AG10803 (cell line): ENCODE data around the gene CELF6.

ENCODE experiments used
- DNase-seq: peaks from one replicate; pipeline ENCODE4 v3.0.0; 2010; ENCODE audit warnings: low read depth
- H3K4me3 ChIP-seq: 2 replicates; pipeline ENCODE4 v1.5.1; 2011; ENCODE audit warnings: mild to moderate bottlenecking, low read length, control low read depth
- TF ChIP-seq, protein P1 (sequence below): conservative IDR thresholded peaks from 2 replicates; pipeline ENCODE4 v1.5.1; 2011; ENCODE audit warnings: mild to moderate bottlenecking, low read length, control low read depth, inconsistent platforms

Gene CELF6

DNA sequence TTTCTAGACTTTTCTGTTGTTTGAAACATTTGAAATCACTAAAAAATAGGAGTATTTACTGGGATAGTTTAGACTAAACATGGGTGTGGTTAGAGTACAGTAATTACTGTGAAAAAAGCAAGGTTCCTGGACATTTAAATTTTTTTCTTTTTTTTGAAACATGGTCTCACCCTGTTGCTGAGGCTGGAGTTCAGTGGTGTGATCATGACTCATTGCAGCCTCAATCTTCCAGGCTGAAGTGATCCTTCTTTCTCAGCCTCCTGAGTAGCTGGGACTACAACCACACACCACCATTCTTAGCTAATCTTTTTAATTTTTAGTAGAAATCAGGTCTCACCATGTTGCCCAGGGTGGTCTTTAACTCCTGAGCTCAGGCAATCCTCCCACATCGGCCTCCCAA lies 20.4 kb upstream of the CELF6 start:
- TF ChIP-seq, protein P1, sequence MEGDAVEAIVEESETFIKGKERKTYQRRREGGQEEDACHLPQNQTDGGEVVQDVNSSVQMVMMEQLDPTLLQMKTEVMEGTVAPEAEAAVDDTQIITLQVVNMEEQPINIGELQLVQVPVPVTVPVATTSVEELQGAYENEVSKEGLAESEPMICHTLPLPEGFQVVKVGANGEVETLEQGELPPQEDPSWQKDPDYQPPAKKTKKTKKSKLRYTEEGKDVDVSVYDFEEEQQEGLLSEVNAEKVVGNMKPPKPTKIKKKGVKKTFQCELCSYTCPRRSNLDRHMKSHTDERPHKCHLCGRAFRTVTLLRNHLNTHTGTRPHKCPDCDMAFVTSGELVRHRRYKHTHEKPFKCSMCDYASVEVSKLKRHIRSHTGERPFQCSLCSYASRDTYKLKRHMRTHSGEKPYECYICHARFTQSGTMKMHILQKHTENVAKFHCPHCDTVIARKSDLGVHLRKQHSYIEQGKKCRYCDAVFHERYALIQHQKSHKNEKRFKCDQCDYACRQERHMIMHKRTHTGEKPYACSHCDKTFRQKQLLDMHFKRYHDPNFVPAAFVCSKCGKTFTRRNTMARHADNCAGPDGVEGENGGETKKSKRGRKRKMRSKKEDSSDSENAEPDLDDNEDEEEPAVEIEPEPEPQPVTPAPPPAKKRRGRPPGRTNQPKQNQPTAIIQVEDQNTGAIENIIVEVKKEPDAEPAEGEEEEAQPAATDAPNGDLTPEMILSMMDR, result no peak
- no peak overlapping the region for H3K4me3 ChIP-seq
- DNase-seq, result peak; percentile 37

GRCh38 chr15:72339777-72340177 lies 19.8 kb upstream of the CELF6 start:
- TF ChIP-seq, protein P1, result no peak
- H3K4me3 ChIP-seq, result no peak overlapping the region
- DNase-seq, result peak; percentile 97

GRCh38 chr15:72338617-72339321 lies 18.8 kb upstream of the CELF6 start:
- TF ChIP-seq, protein P1, result no peak
- H3K4me3 ChIP-seq, result no peak overlapping the region
- peak; percentile 97 for DNase-seq

DNA sequence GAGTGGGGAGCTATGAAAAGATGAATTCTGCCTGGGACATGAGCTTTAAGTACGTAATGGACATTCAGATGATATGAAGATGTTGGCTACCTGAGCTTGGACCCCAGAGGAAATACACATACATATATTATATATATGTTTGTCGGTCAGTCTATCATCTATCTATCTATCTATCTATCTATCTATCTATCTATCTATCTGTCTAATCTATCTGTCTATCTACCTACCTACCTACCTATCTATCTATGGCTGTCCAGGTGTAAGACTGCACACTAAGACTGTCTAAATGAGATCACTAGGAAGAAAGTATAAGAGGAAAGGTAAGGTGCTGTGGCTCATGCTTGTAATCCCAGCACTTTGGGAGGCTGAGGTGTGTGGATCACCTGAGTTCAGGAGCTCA lies 18.2 kb upstream of the CELF6 start:
- TF ChIP-seq, protein P1, result no peak
- DNase-seq, result no peak
- no peak overlapping the region for H3K4me3 ChIP-seq

- TF ChIP-seq, protein P1, result no peak
- no peak for DNase-seq
- H3K4me3 ChIP-seq, result no peak overlapping the region
These were observed 14.9 kb upstream of the CELF6 start for GRCh38 chr15:72334842-72335241.

GRCh38 chr15:72331021-72331420 lies 11.1 kb upstream of the CELF6 start:
- no peak overlapping the region for H3K4me3 ChIP-seq
- TF ChIP-seq, protein P1, result no peak
- no peak for DNase-seq

DNA sequence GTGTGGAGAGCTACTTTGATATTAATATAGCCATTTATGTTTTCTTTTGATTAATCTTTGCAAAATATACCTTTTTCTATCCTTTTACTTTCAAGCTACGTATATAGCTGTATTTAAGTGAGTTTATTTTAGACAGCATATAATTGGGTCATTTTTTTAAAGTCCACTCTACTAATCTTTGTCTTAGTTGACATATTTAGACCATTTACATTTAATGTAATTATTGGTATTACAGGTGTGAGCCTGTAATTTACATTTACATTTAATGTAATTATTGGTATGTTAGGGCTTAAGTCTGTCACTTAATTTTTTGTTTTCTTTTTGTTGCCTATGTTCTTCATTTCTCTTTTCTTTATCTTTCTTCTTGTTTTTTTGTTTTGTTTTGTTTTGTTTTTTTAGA lies 3.8 kb upstream of the CELF6 start:
- no peak for DNase-seq
- no peak overlapping the region for H3K4me3 ChIP-seq
- TF ChIP-seq, protein P1, result no peak
